Uterus (tissue), 2 donors: Measurements from ENCODE around the gene RHOBTB1.

Source experiments
- CTCF ChIP-seq, 4 experiments: fragments of 200-600 bp in 2 of 4; fragments of 450-650 bp in 2 of 4; sonication (generic) in 2 of 4; IDR thresholded peaks; one replicate each; pipeline ENCODE4 v1.5.1; 2016 to 2019; ENCODE audit warnings: antibody characterized with exemption in 4 of 4, mild to moderate bottlenecking in 2 of 4, moderate library complexity in 1 of 4
- POLR2A ChIP-seq, 2 donors: fragments of 450-650 bp; IDR thresholded peaks; one replicate each; pipeline ENCODE4 v1.6.1; 2016; ENCODE audit warnings: antibody characterized with exemption in 2 of 2, mild to moderate bottlenecking in 1 of 2, moderate library complexity in 1 of 2

GRCh38 chr10:60834401-60834800 is 109.6 kb downstream of the RHOBTB1 start:
- TF ChIP-seq CTCF (IDR thresholded peaks at IDR 0.05) = no peak
- TF ChIP-seq POLR2A (IDR thresholded peaks at IDR 0.05) = no peak
